Progenitor cell of endocrine pancreas (in vitro differentiated cells): ENCODE measurements around the gene TRIM43B. TPM values are rescaled to one million over a fixed set of nuclear protein-coding genes. Genes with fewer than 3 reads are reported as not detected.
"Not testable (repeated sequence)": the region's sequence is repeated elsewhere in the genome, so short reads cannot be mapped to it uniquely, and the experiment has no call there.

Experiments used
- DNase-seq: peaks from one replicate; pipeline ENCODE4 v3.0.0; 2021; ENCODE audit warnings: low spot score; ENCODE audit not compliant: unreplicated experiment
- H3K27ac Mint-ChIP-seq: 2 replicates; pipeline ENCODE4 v1.8.0; 2021; ENCODE audit warnings: mild to moderate bottlenecking, moderate library complexity, mixed read lengths
- H3K27me3 Mint-ChIP-seq: 2 replicates; pipeline ENCODE4 v1.8.0; 2021; ENCODE audit warnings: mixed read lengths
- H3K36me3 Mint-ChIP-seq: 2 replicates; pipeline ENCODE4 v1.8.0; 2022; ENCODE audit warnings: mixed read lengths; ENCODE audit not compliant: insufficient read depth
- H3K4me1 Mint-ChIP-seq: 2 replicates; pipeline ENCODE4 v1.8.0; 2021; ENCODE audit warnings: low read depth, mixed read lengths
- H3K4me3 Mint-ChIP-seq: 2 replicates; pipeline ENCODE4 v1.8.0; 2021; ENCODE audit warnings: low read depth, mild to moderate bottlenecking, moderate library complexity, mixed read lengths
- H3K9me3 Mint-ChIP-seq: 2 replicates; pipeline ENCODE4 v1.8.0; 2021; ENCODE audit warnings: low read depth, mixed read lengths
- CTCF ChIP-seq: fragments of 200-600 bp; sonication (generic); IDR thresholded peaks from one replicate; pipeline ENCODE4 v1.5.0; 2021; ENCODE audit warnings: antibody characterized with exemption, mild to moderate bottlenecking; ENCODE audit not compliant: unreplicated experiment
- total RNA-seq: library from RNA; stranded (reverse); gene quantifications from 2 replicates; pipeline ENCODE4 v1.2.1, GENCODE V29; 2021

Gene TRIM43B
- total RNA-seq, 1 donor from 2014 or later, result not detected

GRCh38 chr2:95524195-95524594, 39.6 kb upstream of the TRIM43B start:
- TF ChIP-seq CTCF, result no peak
- Mint-ChIP-seq H3K27me3 (peaks cover 9% of the 10 kb centered on the region), H3K27ac (no peak overlapping the region), H3K36me3 (no peaks in the 10 kb centered on the region), H3K4me1 (no peaks in the 10 kb centered on the region), H3K4me3 (no peak overlapping the region), H3K9me3 (no peaks in the 10 kb centered on the region)
- no peak for DNase-seq

- Mint-ChIP-seq H3K27ac (no peak overlapping the region), H3K4me3 (no peak overlapping the region), H3K36me3 (no peaks in the 10 kb centered on the region), H3K4me1 (no peaks in the 10 kb centered on the region), H3K27me3 (peaks cover 10% of the 10 kb centered on the region), H3K9me3 (no peaks in the 10 kb centered on the region)
- no peak for TF ChIP-seq CTCF
- no peak for DNase-seq
Observed at GRCh38 chr2:95514718-95515117, 30.2 kb upstream of the TRIM43B start.

- peaks cover 10% of the 10 kb centered on the region for H3K27me3 Mint-ChIP-seq
- H3K9me3 Mint-ChIP-seq, DNase-seq, H3K36me3 Mint-ChIP-seq, H3K4me3 Mint-ChIP-seq, H3K4me1 Mint-ChIP-seq, H3K27ac Mint-ChIP-seq: not testable (repeated sequence)
Observed at GRCh38 chr2:95514226-95514625, 29.7 kb upstream of the TRIM43B start.

- Mint-ChIP-seq H3K4me3 (no peak overlapping the region), H3K27me3 (no peaks in the 10 kb centered on the region), H3K4me1 (no peaks in the 10 kb centered on the region), H3K27ac (no peak overlapping the region), H3K9me3 (no peaks in the 10 kb centered on the region), H3K36me3 (no peaks in the 10 kb centered on the region)
- TF ChIP-seq CTCF, result no peak
- no peak for DNase-seq
Observed at GRCh38 chr2:95509408-95509807, 24.9 kb upstream of the TRIM43B start.

GRCh38 chr2:95505222-95505621, 20.7 kb upstream of the TRIM43B start:
- no peak overlapping the region for H3K27ac Mint-ChIP-seq
- H3K4me1 Mint-ChIP-seq, result no peaks in the 10 kb centered on the region
- no peaks in the 10 kb centered on the region for H3K36me3 Mint-ChIP-seq
- TF ChIP-seq CTCF, result no peak
- peaks cover 5% of the 10 kb centered on the region for H3K27me3 Mint-ChIP-seq
- H3K4me3 Mint-ChIP-seq, result no peak overlapping the region
- DNase-seq, result no peak
- no peaks in the 10 kb centered on the region for H3K9me3 Mint-ChIP-seq

- Mint-ChIP-seq H3K4me1 (no peaks in the 10 kb centered on the region), H3K27me3 (peaks cover 5% of the 10 kb centered on the region), H3K27ac (no peak overlapping the region), H3K9me3 (no peaks in the 10 kb centered on the region), H3K36me3 (no peaks in the 10 kb centered on the region), H3K4me3 (no peak overlapping the region)
- DNase-seq, result no peak
- TF ChIP-seq CTCF, result no peak
Observed at GRCh38 chr2:95500854-95501253, 16.3 kb upstream of the TRIM43B start.

GRCh38 chr2:95492076-95492475, 7.5 kb upstream of the TRIM43B start:
- not testable (repeated sequence) for H3K27ac Mint-ChIP-seq, H3K9me3 Mint-ChIP-seq, H3K36me3 Mint-ChIP-seq, H3K4me3 Mint-ChIP-seq, H3K27me3 Mint-ChIP-seq, H3K4me1 Mint-ChIP-seq, DNase-seq

GRCh38 chr2:95475025-95475424, 9.5 kb downstream of the TRIM43B start:
- not testable (repeated sequence) for H3K27ac Mint-ChIP-seq, H3K27me3 Mint-ChIP-seq, H3K4me1 Mint-ChIP-seq, H3K4me3 Mint-ChIP-seq, H3K36me3 Mint-ChIP-seq, H3K9me3 Mint-ChIP-seq, DNase-seq

- not testable (repeated sequence) for H3K36me3 Mint-ChIP-seq, H3K4me3 Mint-ChIP-seq, H3K9me3 Mint-ChIP-seq, H3K27me3 Mint-ChIP-seq, H3K27ac Mint-ChIP-seq, H3K4me1 Mint-ChIP-seq, DNase-seq
Observed at GRCh38 chr2:95467984-95468383, 16.6 kb downstream of the TRIM43B start.
